Transverse colon (tissue), 3 donors: ENCODE data around the gene CDH13.

Source experiments
- CTCF ChIP-seq, 5 experiments: fragments of 200-600 bp in 3 of 5; fragments of 450-650 bp in 2 of 5; sonication (generic) in 3 of 5; IDR thresholded peaks; 1 replicate in 2 of 5; 2 replicates in 3 of 5; pipeline ENCODE4 v1.5.1; 2016 to 2017; ENCODE audit warnings: antibody characterized with exemption in 5 of 5, inconsistent platforms in 3 of 5, mild to moderate bottlenecking in 2 of 5, moderate library complexity in 1 of 5
- POLR2A ChIP-seq: fragments of 450-650 bp; IDR thresholded peaks from one replicate; pipeline ENCODE4 v1.6.1; 2016; ENCODE audit warnings: antibody characterized with exemption, mild to moderate bottlenecking, moderate library complexity

DNA sequence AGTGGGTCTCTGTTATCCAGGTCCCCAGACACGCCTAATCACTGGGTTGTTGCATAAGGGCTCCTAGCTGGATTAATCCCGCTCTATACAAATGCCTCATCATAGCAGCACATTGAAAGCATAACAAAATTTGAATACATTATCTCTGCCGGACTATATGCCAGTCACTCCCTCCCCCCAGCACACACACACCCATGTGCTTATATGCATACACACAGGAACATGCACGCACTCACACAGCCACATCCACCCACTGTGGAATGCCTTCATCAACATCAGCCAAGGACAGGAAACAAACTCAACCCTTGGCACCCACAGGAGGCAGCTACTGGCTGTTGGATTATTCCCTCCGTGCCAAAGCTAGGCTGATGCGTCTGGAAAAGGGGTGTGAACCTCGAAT is 3.5 kb upstream of the CDH13 start:
- TF ChIP-seq POLR2A (no peak), CTCF (IDR thresholded peaks at IDR 0.05) (no peak)
